Tibial nerve (tissue), 4 donors: ENCODE measurements around the gene EGFR. TPM values are rescaled to one million over a fixed set of nuclear protein-coding genes. Genes with fewer than 3 reads are reported as not detected.

Experiments
- DNase-seq, 2 donors: peaks; one replicate each; pipeline ENCODE4 v3.0.0-alpha.2; 2019; ENCODE audit warnings: low spot score in 2 of 2
- H3K27ac ChIP-seq, 4 donors: fragments of 200-600 bp; sonication (generic) in 3 of 4; one replicate each; pipeline ENCODE4 v1.5.1; 2017 to 2019; ENCODE audit warnings: mild to moderate bottlenecking in 1 of 4
- H3K27me3 ChIP-seq, 2 donors: fragments of 200-600 bp; sonication (generic) in 1 of 2; one replicate each; pipeline versions ENCODE4 v1.5.1 to v1.6.0; 2017 to 2019
- H3K36me3 ChIP-seq, 3 donors: fragments of 200-600 bp; sonication (generic); one replicate each; pipeline ENCODE4 v1.5.1; 2018 to 2019
- H3K4me1 ChIP-seq, 4 donors: fragments of 200-600 bp; sonication (generic) in 3 of 4; one replicate each; pipeline ENCODE4 v1.5.1; 2017 to 2019
- H3K4me3 ChIP-seq, 4 donors: fragments of 200-600 bp; sonication (generic) in 3 of 4; one replicate each; pipeline ENCODE4 v1.5.1; 2017 to 2019; ENCODE audit warnings: mild to moderate bottlenecking in 1 of 4, moderate library complexity in 1 of 4
- H3K9me3 ChIP-seq, 4 donors: fragments of 200-600 bp; sonication (generic) in 3 of 4; one replicate each; pipeline ENCODE4 v1.5.1; 2017 to 2019
- CTCF ChIP-seq, 5 experiments: fragments of 200-600 bp in 3 of 5; fragments of 450-650 bp in 2 of 5; sonication (generic) in 3 of 5; IDR thresholded peaks; one replicate each; pipeline ENCODE4 v1.5.1; 2016 to 2019; ENCODE audit warnings: antibody characterized with exemption in 5 of 5, mild to moderate bottlenecking in 3 of 5, moderate library complexity in 2 of 5
- EP300 ChIP-seq, 2 donors: sonication (generic); formaldehyde crosslinking; IDR thresholded peaks; one replicate each; pipeline ENCODE4 v1.6.1; 2017; ENCODE audit warnings: antibody characterized with exemption in 2 of 2, mild to moderate bottlenecking in 1 of 2
- POLR2A ChIP-seq, 2 donors: fragments of 450-650 bp; IDR thresholded peaks; one replicate each; pipeline ENCODE4 v1.6.1; 2017; ENCODE audit warnings: antibody characterized with exemption in 2 of 2, mild to moderate bottlenecking in 2 of 2, moderate library complexity in 2 of 2
- WGBS, 2 donors: methylation state at CpG; one replicate each; pipeline ENCODE4 v1.1.5; 2018; 5-methylcytosine and 5-hydroxymethylcytosine counted together
- total RNA-seq, 4 donors: library from RNA; depleted of rRNA; stranded (reverse); fragments of >200 nt; gene quantifications; one replicate each; pipeline ENCODE4 v1.1.0, GENCODE V29; 2016

Gene EGFR
- total RNA-seq, 4 donors from 2014 or later = 72.3 to 136 (median 127) TPM

GRCh38 chr7:55230014-55230413, 211.2 kb downstream of the EGFR start:
- WGBS, 2 donors = 45 to 90% methylated on average over 1 of the region's 1 CpG
- no peaks in the 10 kb centered on the region for H3K36me3 ChIP-seq
- TF ChIP-seq CTCF (IDR thresholded peaks at IDR 0.05) = no peak
- TF ChIP-seq EP300 (IDR thresholded peaks at IDR 0.05) = no peak
- no peak for TF ChIP-seq POLR2A (IDR thresholded peaks at IDR 0.05)

DNA sequence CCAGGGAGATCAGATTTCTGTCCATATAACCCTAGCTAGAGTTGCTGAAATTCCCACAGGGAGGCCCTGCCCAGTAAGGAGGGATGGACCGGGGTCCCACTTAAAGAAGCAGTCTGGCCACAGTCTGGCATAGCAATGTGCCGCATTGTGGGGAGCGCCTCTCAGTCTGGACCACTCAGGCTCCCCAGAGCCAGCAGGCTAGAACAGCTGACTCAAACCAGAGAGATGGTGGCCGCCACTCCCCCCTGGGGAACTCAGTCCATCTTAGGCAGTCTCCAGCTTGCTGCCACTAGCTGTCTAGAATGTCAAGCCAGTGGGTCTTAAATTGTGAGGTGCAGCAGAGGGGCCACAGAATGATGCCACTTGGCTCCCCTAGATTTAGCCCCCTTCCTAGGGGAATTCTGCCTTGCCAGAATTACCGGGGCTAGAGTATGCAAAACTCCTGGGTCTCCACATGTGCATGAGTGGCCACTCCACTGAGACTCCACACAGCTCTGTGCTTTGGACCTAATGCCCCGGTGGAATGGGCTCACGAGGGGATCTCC, 213.0 kb downstream of the EGFR start:
- WGBS, 2 donors = 82 to 90% methylated on average over 7 of the region's 7 CpGs
- TF ChIP-seq POLR2A (IDR thresholded peaks at IDR 0.05) (no peak), CTCF (IDR thresholded peaks at IDR 0.05) (no peak), EP300 (IDR thresholded peaks at IDR 0.05) (no peak)
- H3K4me3 ChIP-seq = no peak overlapping the region

More at GRCh38 chr7:55230014-55230413, 211.2 kb downstream of the EGFR start:
- H3K4me1 ChIP-seq = no peaks in the 10 kb centered on the region
- no peaks in the 10 kb centered on the region for H3K27me3 ChIP-seq
- peaks cover 0 to 19% (median 1%) of the 10 kb centered on the region in 4 donors for H3K9me3 ChIP-seq
- no peak overlapping the region for H3K27ac ChIP-seq
- no peak overlapping the region for H3K4me3 ChIP-seq
- no peak for DNase-seq

DNA sequence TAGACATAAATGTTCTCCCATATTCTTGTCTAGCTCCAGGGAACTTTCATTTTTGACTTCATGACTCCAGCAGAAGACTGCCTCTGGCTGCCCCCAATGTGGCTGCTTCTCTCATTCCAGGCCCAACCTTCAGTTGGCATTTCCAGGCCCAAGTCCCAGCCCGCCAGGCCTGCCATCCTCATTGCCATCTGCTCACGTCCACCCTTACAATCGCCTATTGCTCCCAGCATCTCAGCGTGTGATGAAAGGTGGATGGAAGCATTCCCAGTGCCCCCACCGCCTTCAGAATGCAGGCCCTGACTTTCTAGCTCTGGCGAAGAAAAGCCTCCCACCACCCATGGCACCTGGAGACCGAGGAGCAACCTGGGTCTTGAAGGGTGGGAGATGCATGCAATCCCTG, 214.2 kb downstream of the EGFR start:
- no peak for TF ChIP-seq POLR2A (IDR thresholded peaks at IDR 0.05)
- no peak for TF ChIP-seq CTCF (IDR thresholded peaks at IDR 0.05)
- TF ChIP-seq EP300 (IDR thresholded peaks at IDR 0.05) = no peak
- Histone ChIP-seq H3K36me3 (no peaks in the 10 kb centered on the region), H3K27me3 (no peaks in the 10 kb centered on the region), H3K4me3 (no peak overlapping the region), H3K27ac (no peak overlapping the region), H3K4me1 (no peaks in the 10 kb centered on the region), H3K9me3 (peaks cover 0 to 9% (median 0%) of the 10 kb centered on the region in 4 donors)
- DNase-seq = no peak
- WGBS, 2 donors = 92 to 93% methylated on average over 6 to 7 of the region's 7 CpGs

More for the DNA sequence above, 213.0 kb downstream of the EGFR start:
- Histone ChIP-seq H3K27ac (no peak overlapping the region), H3K27me3 (no peaks in the 10 kb centered on the region), H3K9me3 (peaks cover 0 to 19% (median 1%) of the 10 kb centered on the region in 4 donors), H3K36me3 (no peaks in the 10 kb centered on the region), H3K4me1 (no peaks in the 10 kb centered on the region)
- DNase-seq = no peak

DNA sequence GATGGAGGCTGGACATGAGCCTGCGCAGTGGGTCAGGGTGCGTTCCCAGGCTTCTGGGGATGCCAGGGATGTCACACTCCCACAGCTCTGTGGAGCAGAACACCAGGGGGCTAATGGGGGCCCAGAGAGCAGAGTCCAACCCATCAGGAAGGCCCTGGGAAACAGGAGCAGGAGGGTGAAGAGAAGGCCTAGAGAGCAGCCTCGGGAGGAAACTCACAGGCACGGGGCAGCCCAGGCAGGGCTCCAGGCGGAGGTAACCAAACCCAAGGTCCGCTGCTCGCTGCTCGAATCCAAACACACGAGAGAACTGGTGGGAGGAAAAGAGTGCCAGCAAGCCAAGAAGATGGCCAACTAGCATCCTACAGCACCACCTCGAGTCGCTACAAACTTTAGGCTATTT, 215.6 kb downstream of the EGFR start:
- Histone ChIP-seq H3K4me1 (no peaks in the 10 kb centered on the region), H3K4me3 (no peak overlapping the region), H3K36me3 (no peaks in the 10 kb centered on the region), H3K27me3 (no peaks in the 10 kb centered on the region), H3K27ac (no peak overlapping the region), H3K9me3 (no peaks in the 10 kb centered on the region)
- TF ChIP-seq POLR2A (IDR thresholded peaks at IDR 0.05) (no peak), CTCF (IDR thresholded peaks at IDR 0.05) (no peak), EP300 (IDR thresholded peaks at IDR 0.05) (no peak)
- WGBS, 2 donors = 85 to 92% methylated on average over 11 of the region's 11 CpGs
- DNase-seq = no peak

DNA sequence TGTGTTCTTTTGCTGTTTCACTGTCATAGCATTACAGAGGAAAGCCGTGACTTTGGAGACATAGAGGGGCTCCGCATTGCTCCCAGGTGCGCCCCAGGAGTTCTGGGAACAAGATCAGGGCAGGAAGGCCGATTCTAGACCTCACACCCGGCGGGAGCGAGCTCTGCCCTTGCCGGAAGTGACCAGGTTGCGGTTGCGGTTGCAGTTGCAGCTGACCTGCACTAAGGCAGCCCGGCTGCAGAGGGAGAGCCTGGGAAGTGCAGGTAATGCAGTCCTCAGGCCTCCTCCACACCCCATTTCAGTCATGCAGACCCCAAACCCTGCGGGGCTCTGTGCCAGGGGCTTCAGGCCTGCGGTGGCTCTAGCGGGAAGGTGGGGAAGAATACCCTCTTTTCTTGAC, 216.3 kb downstream of the EGFR start:
- no peak for DNase-seq
- TF ChIP-seq EP300 (IDR thresholded peaks at IDR 0.05) = no peak
- no peak for TF ChIP-seq POLR2A (IDR thresholded peaks at IDR 0.05)
- TF ChIP-seq CTCF (IDR thresholded peaks at IDR 0.05) = no peak
- H3K4me3 ChIP-seq = no peak overlapping the region
- WGBS, 2 donors = 85 to 90% methylated on average over 14 of the region's 14 CpGs
- H3K27ac ChIP-seq = no peak overlapping the region
- no peaks in the 10 kb centered on the region for H3K36me3 ChIP-seq
- no peaks in the 10 kb centered on the region for H3K27me3 ChIP-seq
- no peaks in the 10 kb centered on the region for H3K9me3 ChIP-seq
- H3K4me1 ChIP-seq = no peaks in the 10 kb centered on the region
